ENCODE data around the gene DOCK4.

Gene DOCK4

DNA sequence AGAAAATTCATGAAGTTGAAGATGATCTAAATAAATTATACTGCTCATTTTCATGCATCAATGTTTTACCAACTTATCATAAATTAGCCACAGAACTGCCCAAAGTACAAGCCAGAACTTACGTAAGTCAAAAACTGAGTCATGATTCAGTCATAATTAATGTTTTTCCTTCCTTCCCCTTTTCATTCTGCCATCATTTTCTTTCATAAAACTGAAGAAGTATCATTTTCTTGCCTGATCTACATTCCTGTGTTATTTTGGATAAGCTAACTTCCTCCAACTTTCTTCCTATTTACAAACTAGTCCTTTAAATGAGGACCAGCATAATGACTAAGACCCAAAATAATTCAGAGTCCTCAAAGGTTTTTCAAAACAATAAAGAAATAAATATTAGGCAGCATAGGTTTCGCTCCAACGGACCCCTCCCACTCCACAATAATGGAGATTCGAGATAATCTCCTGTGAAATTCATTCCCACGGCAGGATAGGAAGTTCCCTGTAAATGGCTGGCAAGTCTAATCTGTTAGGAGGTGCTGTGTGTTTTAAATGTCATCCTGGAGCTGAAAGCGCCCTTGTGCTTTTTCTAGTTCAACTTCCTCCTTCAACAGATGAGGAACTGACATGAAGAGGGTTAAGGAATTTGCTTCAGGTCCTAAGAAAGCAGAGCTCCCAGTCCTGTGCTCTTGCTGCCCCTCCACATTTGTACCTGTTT, 218.9 kb downstream of the DOCK4 start:
- H3K4me3 ChIP-seq (replicated peaks; ENCODE audit: insufficient read depth, low read length) = no peak overlapping the region
- peak; percentile 52 to 66 for DNase-seq (ENCODE audit: low read depth in 1 of 2, low spot score in 1 of 2)
- H3K27ac ChIP-seq (replicated peaks) = peak overlapping the region; percentile 67

DNA sequence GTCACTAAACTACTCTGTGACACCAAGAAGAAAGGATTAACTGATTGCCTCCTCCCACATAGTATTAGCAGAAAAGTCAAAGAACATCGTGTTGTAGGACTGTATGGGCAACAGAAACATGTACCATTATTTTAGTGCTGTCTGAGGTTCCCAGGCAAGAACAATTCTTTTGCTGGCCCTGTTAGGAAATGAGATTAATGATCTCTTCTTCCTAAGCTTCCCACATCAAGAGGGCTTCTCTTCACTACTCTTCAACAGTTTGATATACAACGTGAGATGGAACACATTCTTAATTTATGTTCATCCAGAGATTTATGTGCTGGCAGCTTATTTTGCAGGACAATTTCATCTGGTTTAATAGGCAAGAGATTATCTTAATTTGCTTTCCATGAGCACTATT, 219.6 kb downstream of the DOCK4 start:
- no peak overlapping the region for H3K4me3 ChIP-seq (replicated peaks; ENCODE audit: insufficient read depth, low read length)
- DNase-seq (ENCODE audit: low read depth in 1 of 2, low spot score in 1 of 2) = no peak
- peak overlapping the region; percentile 67 for H3K27ac ChIP-seq (replicated peaks)
- no peak for TF ChIP-seq POLR2AphosphoS5 (IDR thresholded peaks at IDR 0.05; ENCODE audit: low read depth)
- no peak for TF ChIP-seq GABPA (IDR thresholded peaks at IDR 0.05; ENCODE audit: low read depth)
- no peak for TF ChIP-seq SPI1 (IDR thresholded peaks at IDR 0.05; ENCODE audit: borderline replicate concordance, low read depth)
- TF ChIP-seq REST (IDR thresholded peaks at IDR 0.05; ENCODE audit: insufficient replicate concordance, low read depth) = no peak
- H3K27me3 ChIP-seq (ENCODE audit: insufficient read depth, poor library complexity, severe bottlenecking) = no peaks in the 10 kb centered on the region

More for the DNA sequence above, 218.9 kb downstream of the DOCK4 start:
- H3K27me3 ChIP-seq (ENCODE audit: insufficient read depth, poor library complexity, severe bottlenecking) = no peaks in the 10 kb centered on the region
- TF ChIP-seq SPI1 (IDR thresholded peaks at IDR 0.05; ENCODE audit: borderline replicate concordance, low read depth) (peak; percentile 81), CTCF (IDR thresholded peaks at IDR 0.05; ENCODE audit: insufficient read depth, low read length) (no peak)

- no peak for TF ChIP-seq REST (IDR thresholded peaks at IDR 0.05; ENCODE audit: insufficient replicate concordance, low read depth)
- TF ChIP-seq SPI1 (IDR thresholded peaks at IDR 0.05; ENCODE audit: borderline replicate concordance, low read depth) = no peak
- no peak for TF ChIP-seq CTCF (IDR thresholded peaks at IDR 0.05; ENCODE audit: insufficient read depth, low read length)
- no peak for TF ChIP-seq POLR2AphosphoS5 (IDR thresholded peaks at IDR 0.05; ENCODE audit: low read depth)
- TF ChIP-seq GABPA (IDR thresholded peaks at IDR 0.05; ENCODE audit: low read depth) = no peak
- H3K27ac ChIP-seq (replicated peaks) = no peak overlapping the region
- H3K27me3 ChIP-seq (ENCODE audit: insufficient read depth, poor library complexity, severe bottlenecking) = no peaks in the 10 kb centered on the region
- no peak overlapping the region for H3K4me3 ChIP-seq (replicated peaks; ENCODE audit: insufficient read depth, low read length)
- DNase-seq (ENCODE audit: low read depth in 1 of 2, low spot score in 1 of 2) = no peak
Observed at GRCh38 chr7:111985798-111986197, 220.4 kb downstream of the DOCK4 start.

GRCh38 chr7:111982804-111983203, 223.4 kb downstream of the DOCK4 start:
- Histone ChIP-seq H3K4me3 (replicated peaks; ENCODE audit: insufficient read depth, low read length) (no peak overlapping the region), H3K27me3 (ENCODE audit: insufficient read depth, poor library complexity, severe bottlenecking) (no peaks in the 10 kb centered on the region), H3K27ac (replicated peaks) (no peak overlapping the region)
- no peak for DNase-seq (ENCODE audit: low read depth in 1 of 2, low spot score in 1 of 2)
- TF ChIP-seq REST (IDR thresholded peaks at IDR 0.05; ENCODE audit: insufficient replicate concordance, low read depth) (no peak), POLR2AphosphoS5 (IDR thresholded peaks at IDR 0.05; ENCODE audit: low read depth) (no peak), GABPA (IDR thresholded peaks at IDR 0.05; ENCODE audit: low read depth) (no peak), CTCF (IDR thresholded peaks at IDR 0.05; ENCODE audit: insufficient read depth, low read length) (no peak), SPI1 (IDR thresholded peaks at IDR 0.05; ENCODE audit: borderline replicate concordance, low read depth) (no peak)
